GM12891 (cell line): ENCODE results near the gene BLOC1S3.

Experiments used
- POLR2A ChIP-seq: IDR thresholded peaks from 2 replicates; pipeline ENCODE4 v1.6.1; 2011; ENCODE audit warnings: low read depth, low read length, control low read depth
- POLR2AphosphoS5 ChIP-seq: IDR thresholded peaks from 2 replicates; pipeline ENCODE4 v1.6.1; 2011; ENCODE audit warnings: low read depth, low read length, control low read depth
- TAF1 ChIP-seq: IDR thresholded peaks from 2 replicates; pipeline ENCODE4 v1.6.1; 2011; ENCODE audit warnings: low read depth, low read length, control low read depth

DNA sequence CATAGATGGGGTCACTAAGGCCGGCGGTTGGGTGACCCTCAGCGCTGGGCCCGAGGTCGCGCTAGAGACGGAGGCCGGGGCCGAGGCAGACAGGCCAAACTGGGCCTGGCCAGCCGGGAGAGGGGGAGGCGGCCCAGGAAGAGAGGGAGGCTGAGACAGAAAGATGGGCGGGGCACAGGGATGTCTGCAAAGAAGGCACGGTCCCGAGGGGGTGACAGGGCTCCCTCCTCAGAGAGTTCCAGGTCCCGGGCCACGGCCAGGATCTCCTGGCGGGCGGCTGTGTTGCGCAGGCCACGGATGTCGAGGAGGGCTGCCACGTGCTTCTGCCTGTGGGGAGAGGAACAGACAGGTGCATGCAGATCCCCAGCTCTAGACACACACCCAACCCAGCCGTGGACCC, 34.4 kb downstream of the BLOC1S3 start:
- TF ChIP-seq POLR2AphosphoS5 (no peak), POLR2A (no peak), TAF1 (no peak)
